OCI-LY3 (cell line): ENCODE measurements around the gene RPL35A.

ENCODE experiments used
- EZH2phosphoT487 ChIP-seq: fragments of 200-600 bp; shearing (Covaris generic); IDR thresholded peaks from 2 replicates; pipeline ENCODE4 v1.6.1; 2018; ENCODE audit warnings: antibody characterized with exemption, mixed run types, low read depth
- TF ChIP-seq, protein P1 (sequence below): fragments of 200-600, 300-600 bp; sonication (generic); IDR thresholded peaks from 2 replicates; pipeline ENCODE4 v1.5.1; 2014; ENCODE audit warnings: antibody characterized with exemption, low read length, low read depth

DNA sequence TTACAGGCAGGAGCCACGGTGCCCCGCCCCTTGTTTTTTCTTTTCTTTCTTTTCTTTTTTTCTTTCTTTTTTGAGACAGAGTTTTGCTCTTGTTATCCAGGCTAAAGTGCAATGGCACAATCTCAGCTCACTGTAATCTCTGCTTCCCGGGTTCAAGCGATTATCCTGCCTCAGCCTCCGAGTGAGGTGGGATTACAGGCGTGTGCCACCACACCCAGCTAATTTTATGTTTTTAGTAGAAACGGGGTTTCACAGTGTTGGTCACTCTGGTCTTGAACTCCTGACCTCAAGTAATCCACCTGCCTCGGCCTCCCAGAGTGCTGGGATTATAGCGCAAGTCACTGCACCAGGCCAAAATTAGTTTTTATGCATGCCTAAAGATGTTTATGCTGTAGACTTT lies 2.5 kb downstream of the RPL35A start:
- TF ChIP-seq, protein P1, sequence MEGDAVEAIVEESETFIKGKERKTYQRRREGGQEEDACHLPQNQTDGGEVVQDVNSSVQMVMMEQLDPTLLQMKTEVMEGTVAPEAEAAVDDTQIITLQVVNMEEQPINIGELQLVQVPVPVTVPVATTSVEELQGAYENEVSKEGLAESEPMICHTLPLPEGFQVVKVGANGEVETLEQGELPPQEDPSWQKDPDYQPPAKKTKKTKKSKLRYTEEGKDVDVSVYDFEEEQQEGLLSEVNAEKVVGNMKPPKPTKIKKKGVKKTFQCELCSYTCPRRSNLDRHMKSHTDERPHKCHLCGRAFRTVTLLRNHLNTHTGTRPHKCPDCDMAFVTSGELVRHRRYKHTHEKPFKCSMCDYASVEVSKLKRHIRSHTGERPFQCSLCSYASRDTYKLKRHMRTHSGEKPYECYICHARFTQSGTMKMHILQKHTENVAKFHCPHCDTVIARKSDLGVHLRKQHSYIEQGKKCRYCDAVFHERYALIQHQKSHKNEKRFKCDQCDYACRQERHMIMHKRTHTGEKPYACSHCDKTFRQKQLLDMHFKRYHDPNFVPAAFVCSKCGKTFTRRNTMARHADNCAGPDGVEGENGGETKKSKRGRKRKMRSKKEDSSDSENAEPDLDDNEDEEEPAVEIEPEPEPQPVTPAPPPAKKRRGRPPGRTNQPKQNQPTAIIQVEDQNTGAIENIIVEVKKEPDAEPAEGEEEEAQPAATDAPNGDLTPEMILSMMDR: no peak
- no peak for TF ChIP-seq EZH2phosphoT487
